ENCODE results near the gene KRTAP5-2. TPM values are rescaled to one million over a fixed set of nuclear protein-coding genes. Genes with fewer than 3 reads are reported as not detected.
A peak's percentile ranks its signal among the peaks of the same experiment; 100 is the strongest.

KRTAP5-2 gene
- total RNA-seq, 1 donor from 2014 or later = not detected

DNA sequence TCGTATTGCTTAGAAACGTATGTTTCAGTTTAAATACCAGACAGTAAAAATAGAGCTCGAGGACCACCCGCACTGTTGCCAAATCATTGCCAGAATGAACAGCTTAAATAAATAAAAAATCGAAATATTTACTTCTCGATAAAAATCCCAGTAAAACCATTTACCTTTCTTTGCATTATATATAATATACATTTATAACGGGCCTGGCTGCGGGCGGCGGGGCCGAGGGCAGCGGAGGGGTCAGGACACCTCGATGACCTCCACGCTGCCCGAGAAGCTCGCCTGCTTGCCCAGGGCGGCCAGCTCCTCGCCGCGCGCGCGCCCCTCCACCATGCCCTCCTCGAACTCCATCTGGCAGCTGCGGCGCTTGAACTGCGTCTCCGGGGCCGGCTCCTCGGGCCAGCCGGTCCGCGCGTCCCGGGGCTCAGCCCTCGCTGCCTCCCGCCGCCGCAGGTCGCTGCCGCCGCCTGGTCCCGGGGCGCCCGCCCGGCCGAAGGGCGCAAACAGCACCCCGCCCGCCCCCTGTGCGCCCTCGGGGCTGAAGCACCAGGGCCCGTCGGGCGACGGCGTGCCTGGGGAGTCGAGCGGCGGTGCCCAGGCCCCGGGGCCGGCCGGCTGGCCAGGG, 41.7 kb downstream of the KRTAP5-2 start:
- Mint-ChIP-seq H3K9me3 (no peaks in the 10 kb centered on the region), H3K4me3 (no peak overlapping the region)
- intact Hi-C loops (cut with micrococcal nuclease) = no loop called here

DNA sequence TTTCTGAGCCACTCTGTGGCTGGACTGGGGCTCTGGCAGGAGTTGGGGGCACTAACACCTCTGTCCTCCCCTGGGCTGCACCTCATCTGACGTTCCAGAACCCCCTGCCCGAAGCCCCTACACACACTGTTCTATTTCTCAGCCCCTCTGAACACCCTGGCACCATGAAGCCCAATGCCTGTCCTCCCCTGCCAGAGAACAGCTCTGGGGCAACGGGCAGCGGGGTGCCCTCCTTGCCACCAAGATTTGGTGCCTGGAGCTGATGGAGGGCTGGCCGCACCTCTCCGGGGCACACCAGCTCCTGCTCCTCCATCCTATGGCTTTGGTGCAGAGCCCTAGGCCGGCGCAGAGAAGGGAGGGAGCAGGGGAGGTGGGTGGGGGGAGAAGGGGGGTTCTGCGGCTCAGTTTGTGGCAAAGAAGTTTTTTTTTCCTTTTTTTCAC, 42.4 kb downstream of the KRTAP5-2 start:
- H3K4me3 Mint-ChIP-seq = no peak overlapping the region
- H3K36me3 Mint-ChIP-seq (ENCODE audit: low read depth) = no peaks in the 10 kb centered on the region

More for the DNA sequence above, 41.7 kb downstream of the KRTAP5-2 start:
- Mint-ChIP-seq H3K4me1 (no peaks in the 10 kb centered on the region), H3K36me3 (ENCODE audit: low read depth) (no peaks in the 10 kb centered on the region), H3K27me3 (peaks cover 4% of the 10 kb centered on the region), H3K27ac (no peak overlapping the region)
- DNase-seq = no peak

DNA sequence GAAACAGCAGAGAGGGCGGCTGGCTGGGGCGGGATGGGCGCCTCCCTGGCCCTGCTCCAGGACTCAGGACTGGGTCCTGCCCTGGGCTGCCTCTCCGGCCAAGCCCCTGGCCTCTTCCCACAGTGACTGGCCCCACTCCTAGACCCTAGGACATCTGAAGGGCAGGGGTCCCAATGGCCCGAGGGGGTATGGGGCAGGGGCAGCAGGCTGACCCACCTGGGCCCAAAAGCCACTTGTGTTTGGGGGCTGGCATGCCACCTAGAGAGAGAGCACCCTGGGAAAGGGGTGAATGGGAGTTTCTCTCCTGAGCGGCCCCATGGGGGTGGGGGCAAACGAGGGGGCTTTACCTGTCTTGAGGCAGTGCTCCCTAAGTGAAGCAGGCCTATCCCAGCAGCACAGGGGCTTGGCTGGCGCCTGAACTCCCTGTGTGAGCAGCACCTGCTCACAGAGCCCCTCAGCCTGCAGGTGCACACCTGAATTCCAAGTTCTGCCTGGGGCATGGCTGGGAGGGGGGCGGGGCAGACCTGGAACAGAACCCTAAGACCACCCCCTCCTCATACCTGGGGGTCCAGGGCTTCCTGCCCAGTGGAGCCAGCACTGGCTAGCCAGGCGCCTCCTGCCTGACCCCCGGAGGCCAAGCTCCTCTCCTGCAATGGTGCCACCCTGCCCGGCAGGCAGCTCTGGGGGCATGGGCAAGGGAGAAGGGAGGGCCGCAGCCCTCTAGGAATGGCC, 42.9 kb downstream of the KRTAP5-2 start:
- H3K4me1 Mint-ChIP-seq = no peaks in the 10 kb centered on the region
- H3K27ac Mint-ChIP-seq = no peak overlapping the region
- no peaks in the 10 kb centered on the region for H3K36me3 Mint-ChIP-seq (ENCODE audit: low read depth)
- intact Hi-C loops (cut with micrococcal nuclease) = no loop called here
- peaks cover 7% of the 10 kb centered on the region for H3K27me3 Mint-ChIP-seq
- H3K9me3 Mint-ChIP-seq = no peaks in the 10 kb centered on the region
- no peak overlapping the region for H3K4me3 Mint-ChIP-seq
- no peak for DNase-seq

More for the DNA sequence above, 42.4 kb downstream of the KRTAP5-2 start:
- Mint-ChIP-seq H3K9me3 (no peaks in the 10 kb centered on the region), H3K27me3 (peaks cover 4% of the 10 kb centered on the region), H3K27ac (no peak overlapping the region), H3K4me1 (no peaks in the 10 kb centered on the region)
- no peak for DNase-seq
- intact Hi-C loops (cut with micrococcal nuclease) = no loop called here

DNA sequence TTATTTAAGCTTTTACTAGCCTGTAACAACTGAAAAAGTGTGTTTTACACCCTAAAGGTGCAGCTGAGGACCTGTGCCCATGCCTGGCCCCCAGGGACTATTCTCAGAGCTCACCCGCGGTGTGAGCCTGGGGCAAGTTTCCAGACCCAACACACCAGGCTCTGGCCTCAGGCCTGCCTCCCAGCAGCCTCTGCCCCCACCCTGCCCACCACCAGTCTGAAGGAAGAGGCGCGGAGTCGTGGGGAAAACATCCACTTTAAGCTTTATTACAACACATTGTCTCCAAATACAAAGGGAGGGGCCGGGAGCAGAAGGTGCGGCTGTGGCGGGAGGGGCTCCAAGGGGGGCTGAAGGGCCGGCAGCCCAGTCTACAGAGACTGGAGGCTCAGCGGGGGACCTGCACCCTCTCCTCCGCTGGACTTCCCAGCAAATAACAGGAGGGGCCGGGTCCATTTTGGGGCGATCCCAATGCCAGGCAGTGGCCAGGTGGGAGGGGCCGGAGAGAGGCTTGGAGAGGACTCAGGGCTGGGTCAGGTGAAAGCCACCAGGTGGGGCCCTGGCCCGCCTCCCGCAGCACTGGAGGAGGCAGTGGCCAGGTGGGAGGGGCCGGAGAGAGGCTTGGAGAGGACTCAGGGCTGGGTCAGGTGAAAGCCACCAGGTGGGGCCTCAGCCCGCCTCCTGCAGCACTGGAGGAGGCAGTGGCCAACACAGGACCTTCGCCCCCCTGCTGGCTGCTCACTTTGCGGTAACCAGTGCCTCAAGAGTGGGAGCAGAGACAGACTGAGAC, 44.1 kb downstream of the KRTAP5-2 start:
- Mint-ChIP-seq H3K27ac (no peak overlapping the region), H3K9me3 (no peaks in the 10 kb centered on the region), H3K36me3 (ENCODE audit: low read depth) (no peaks in the 10 kb centered on the region), H3K4me1 (no peaks in the 10 kb centered on the region), H3K4me3 (no peak overlapping the region), H3K27me3 (peaks cover 17% of the 10 kb centered on the region)
- DNase-seq = no peak
- intact Hi-C loops (cut with micrococcal nuclease) = no loop called here

DNA sequence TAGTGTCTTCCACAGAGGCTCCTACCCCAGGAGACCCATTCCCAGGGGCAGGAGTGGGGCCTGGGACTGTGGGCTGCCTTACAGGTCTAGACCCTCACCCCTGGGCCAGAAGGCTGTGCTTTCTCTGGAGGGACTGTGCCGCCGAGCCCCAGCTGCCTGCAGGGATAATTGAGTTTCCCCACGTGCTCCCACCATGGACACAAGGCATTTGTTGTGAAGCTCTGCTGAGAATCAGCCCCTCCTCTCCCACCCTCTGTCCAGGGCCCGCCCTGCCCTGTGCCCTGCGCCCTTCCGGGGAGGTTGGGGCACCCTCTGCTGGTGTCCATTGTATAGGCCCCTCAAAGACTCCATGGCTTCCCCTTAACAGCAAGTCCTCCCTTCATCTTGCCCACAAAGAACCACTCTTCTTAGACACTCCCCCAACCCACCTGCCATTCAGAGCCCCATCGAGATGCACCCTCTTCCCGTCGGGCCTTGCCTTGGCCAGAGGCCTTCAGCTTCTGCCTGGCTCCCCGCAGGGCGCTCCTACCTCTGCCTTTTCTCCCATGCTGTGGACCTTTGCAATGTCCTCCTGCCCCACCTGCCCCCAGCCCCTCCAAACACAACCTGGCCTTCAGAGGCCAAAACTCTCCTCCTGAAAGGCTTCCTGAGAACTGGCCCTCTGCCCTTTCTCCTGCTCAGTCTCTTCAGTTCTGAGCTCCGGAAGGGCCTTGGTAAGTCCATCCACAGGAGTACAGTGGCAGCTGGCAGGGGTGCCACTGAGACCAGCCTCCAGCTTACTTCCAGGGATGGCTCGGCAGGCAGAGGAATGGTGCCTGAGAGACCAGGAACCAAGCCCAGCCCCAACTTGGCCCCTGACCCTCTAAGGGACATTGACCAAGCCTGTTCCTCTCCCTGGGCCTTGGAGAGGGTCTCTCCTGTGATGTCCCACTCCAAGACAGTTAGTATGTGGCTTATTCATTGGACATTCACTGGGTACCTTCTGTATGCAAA, 48.5 kb downstream of the KRTAP5-2 start:
- Mint-ChIP-seq H3K4me1 (no peaks in the 10 kb centered on the region), H3K9me3 (no peaks in the 10 kb centered on the region), H3K4me3 (no peak overlapping the region), H3K27ac (no peak overlapping the region), H3K36me3 (ENCODE audit: low read depth) (no peaks in the 10 kb centered on the region), H3K27me3 (peaks cover 41% of the 10 kb centered on the region)
- intact Hi-C loops (cut with micrococcal nuclease) = no loop called here
- no peak for DNase-seq

DNA sequence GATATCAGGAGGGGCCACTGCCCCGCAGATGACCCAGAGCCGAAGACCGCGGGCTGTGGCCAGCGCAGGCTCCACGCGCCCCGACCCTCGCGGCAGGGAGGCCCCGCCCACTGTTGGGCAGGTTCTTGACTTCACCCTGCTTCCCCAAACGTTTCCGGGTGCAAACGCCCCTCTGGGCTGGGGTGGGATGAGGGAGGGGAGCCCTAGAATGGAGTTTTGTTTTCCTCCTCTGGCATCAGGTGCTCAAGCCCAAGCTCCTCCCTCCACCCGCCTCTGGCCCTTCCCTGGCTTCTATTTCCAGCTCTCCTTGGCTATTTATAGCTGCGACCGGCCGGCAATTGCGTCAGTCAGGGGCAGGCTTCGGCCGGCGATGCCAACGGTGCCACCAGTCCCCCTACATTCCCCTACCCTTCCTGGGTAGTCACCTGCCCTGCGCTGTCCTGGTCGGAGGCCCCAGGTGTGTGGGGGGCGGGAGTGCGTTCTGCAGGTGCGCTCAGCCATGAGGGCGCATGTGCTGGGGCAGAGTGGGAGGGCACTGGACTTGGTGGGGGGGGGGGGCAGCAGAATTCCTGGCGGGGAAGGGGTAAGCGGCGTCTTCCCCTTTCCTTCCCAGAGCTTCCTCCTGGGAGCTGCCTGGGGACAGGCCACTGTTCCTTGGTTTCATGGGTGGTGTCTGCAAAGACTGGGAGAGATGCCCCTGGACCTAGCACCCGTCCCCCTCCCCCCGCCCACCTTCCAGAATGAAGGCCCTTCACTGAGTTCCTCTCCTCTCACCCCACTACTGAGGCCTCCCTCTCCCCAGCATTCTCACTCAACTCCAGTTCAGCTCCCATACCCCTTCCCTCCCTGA, 49.6 kb downstream of the KRTAP5-2 start:
- Mint-ChIP-seq H3K9me3 (no peaks in the 10 kb centered on the region), H3K36me3 (ENCODE audit: low read depth) (no peaks in the 10 kb centered on the region), H3K27ac (no peak overlapping the region), H3K4me3 (no peak overlapping the region), H3K27me3 (peaks cover 43% of the 10 kb centered on the region), H3K4me1 (no peaks in the 10 kb centered on the region)
- intact Hi-C loops (cut with micrococcal nuclease) = no loop called here
- no peak for DNase-seq

DNA sequence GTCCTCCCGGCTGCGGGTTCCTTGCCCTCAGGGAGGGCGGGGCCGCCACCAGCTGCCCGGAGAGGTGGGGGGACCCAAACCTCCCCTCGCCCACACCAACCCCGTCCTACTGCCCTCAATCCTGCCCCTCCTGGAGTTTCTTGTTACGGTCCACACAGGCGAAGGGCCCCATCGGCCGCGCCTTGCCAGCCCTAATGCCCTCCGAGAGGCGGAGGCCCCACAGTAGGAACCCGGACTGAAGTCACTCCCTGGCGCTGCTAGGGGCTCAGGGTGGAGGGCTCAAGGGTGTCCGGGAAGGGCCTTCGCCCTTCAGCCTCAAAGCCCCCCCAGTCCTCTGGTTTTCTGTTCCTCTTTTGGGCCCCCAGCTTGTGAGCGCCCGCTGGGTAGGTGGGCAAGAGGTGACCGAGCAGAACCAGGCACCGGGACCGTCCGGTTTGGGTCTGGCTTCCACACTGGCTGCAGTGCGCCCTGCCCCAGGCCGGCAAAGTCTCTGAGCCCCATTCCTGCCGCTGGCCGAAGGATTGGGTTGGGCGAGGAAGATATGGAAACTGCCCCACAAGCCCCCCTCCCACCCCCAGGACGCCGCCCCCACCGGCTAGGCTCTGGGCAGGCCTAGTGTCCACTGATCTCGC, 50.5 kb downstream of the KRTAP5-2 start:
- peak overlapping the region; percentile 60 for H3K4me3 Mint-ChIP-seq
- no peaks in the 10 kb centered on the region for H3K4me1 Mint-ChIP-seq
- no peaks in the 10 kb centered on the region for H3K9me3 Mint-ChIP-seq
- DNase-seq = no peak
- H3K27me3 Mint-ChIP-seq = peaks cover 41% of the 10 kb centered on the region
- intact Hi-C loops (cut with micrococcal nuclease) = loop anchor here (2.0 kb wide), 1 partner anchor 27 kb away; no protein-coding TSS in a partner anchor
- H3K36me3 Mint-ChIP-seq (ENCODE audit: low read depth) = no peaks in the 10 kb centered on the region
- H3K27ac Mint-ChIP-seq = no peak overlapping the region

Other genes with a start within 250 kb of the KRTAP5-2 start
- 0.84 and 0.97 TPM in 2 replicates for gene BRSK2, start 208.4 kb downstream of the KRTAP5-2 start, total RNA-seq
- 22.4 and 23.5 TPM in 2 replicates for gene MOB2, start 111.5 kb downstream of the KRTAP5-2 start, total RNA-seq
- 0.86 and 1.6 TPM in 2 replicates for gene DUSP8, start 26.0 kb downstream of the KRTAP5-2 start, total RNA-seq
- not detected in 2 replicates for gene KRTAP5-1, start 13.0 kb downstream of the KRTAP5-2 start, total RNA-seq
- not detected in 2 replicates for gene KRTAP5-3, start 10.2 kb upstream of the KRTAP5-2 start, total RNA-seq
- gene KRTAP5-4, start 23.8 kb upstream of the KRTAP5-2 start, total RNA-seq = not detected in 2 replicates
- not detected in 2 replicates for gene KRTAP5-5, start 31.5 kb upstream of the KRTAP5-2 start, total RNA-seq
- gene KRTAP5-6, start 98.9 kb upstream of the KRTAP5-2 start, total RNA-seq = not detected in 2 replicates
- gene IFITM10, start 152.3 kb upstream of the KRTAP5-2 start, total RNA-seq = 0.12 and 0.14 TPM in 2 replicates
- 59.8 and 66.1 TPM in 2 replicates for gene CTSD, start 165.6 kb upstream of the KRTAP5-2 start, total RNA-seq
- gene SYT8, start 236.7 kb upstream of the KRTAP5-2 start, total RNA-seq = not detected in 2 replicates
- not detected in 2 replicates for gene TNNI2, start 240.7 kb upstream of the KRTAP5-2 start, total RNA-seq

Measured in activated CD4-positive, alpha-beta T cell treated with anti-CD3 and anti-CD28 coated beads, Interleukin-2, amount 10 ng/mL, durations not matched to agents 24 days and 14 days (primary cell).